HK-2 (cell line): ENCODE data around the gene CLPX.
"Not testable (repeated sequence)": the region's sequence is repeated elsewhere in the genome, so short reads cannot be mapped to it uniquely, and the experiment has no call there.

Source experiments
- DNase-seq: peaks from one replicate; pipeline ENCODE4 v3.0.0-alpha.2; 2018; ENCODE audit not compliant: unreplicated experiment

The CLPX gene

DNA sequence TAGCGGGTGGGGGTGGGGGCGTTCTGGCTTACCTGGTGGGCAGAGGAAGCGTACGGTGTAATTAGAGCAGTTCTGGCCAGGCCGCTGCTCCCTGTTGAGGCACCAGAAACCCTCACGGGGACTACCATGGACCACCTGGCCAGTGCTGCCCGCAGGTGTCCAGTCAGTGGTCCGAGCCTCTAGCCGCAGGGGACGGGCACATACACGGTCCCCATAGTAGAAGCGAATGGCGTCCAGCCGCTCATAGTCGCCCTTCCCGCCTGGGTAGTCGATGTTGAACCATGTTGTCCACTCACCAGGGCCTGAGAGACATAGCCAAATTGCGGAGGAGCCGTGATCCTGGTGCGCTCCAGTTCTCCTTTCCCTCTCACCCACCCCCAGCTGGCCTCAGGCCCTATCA is 21.6 kb upstream of the CLPX start:
- no peak for DNase-seq

- no peak for DNase-seq
Observed at GRCh38 chr15:65204931-65205660, 20.0 kb upstream of the CLPX start.

DNA sequence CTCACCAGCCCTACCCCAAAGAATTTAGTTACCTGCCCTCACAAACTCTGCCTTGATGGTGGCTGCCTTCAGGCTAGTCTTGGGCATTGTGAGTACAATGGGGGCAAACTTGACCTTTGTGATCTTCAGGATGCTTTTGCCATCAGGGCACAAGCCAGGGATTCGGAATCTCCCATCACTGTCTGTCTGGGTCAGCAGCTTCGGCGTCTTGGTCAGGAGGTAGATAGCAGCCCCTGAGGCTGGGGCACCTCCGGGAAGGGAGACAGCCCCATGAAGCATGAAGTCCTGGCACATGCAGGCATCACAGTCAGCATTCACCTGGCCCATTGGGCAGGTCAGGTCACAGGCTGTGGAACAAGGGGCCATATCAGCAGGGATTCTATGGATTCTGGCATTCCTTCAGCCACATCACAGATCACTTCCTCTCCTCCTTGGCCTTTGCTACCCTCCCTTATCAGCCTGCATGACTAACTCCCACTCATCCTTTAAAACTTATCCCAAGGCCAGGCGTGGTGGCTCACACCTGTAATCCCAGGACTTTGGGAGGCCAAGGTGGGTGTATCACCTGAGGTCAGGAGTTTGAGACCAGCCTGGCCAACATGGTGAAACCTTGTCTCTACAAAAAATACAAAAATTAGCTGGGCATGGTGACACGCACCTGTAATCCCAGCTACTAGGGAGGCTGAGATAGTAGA is 19.2 kb upstream of the CLPX start:
- DNase-seq = no peak

- DNase-seq = no peak
Observed at GRCh38 chr15:65201918-65202317, 16.8 kb upstream of the CLPX start.

DNA sequence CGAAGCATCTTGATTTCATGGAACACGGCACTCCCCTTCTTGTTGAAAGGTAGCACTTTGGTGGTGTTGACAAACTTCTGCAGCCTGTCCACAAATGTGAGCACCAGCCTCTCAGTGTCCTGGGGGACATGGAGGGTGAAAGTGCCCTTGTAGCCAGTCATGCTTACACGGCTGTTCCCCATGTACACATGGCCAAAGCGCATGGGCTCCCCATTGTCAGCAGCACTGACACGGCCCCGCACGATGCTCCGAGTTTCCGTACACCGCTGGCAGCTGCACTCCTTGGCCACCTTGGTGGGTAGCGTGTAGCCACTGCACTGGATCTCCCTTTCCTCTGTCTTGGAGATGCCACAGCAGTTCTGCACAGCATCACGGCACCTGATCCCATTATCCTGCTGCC is 13.4 kb upstream of the CLPX start:
- no peak for DNase-seq

- no peak for DNase-seq
Observed at GRCh38 chr15:65197337-65197645, 12.1 kb upstream of the CLPX start.

DNA sequence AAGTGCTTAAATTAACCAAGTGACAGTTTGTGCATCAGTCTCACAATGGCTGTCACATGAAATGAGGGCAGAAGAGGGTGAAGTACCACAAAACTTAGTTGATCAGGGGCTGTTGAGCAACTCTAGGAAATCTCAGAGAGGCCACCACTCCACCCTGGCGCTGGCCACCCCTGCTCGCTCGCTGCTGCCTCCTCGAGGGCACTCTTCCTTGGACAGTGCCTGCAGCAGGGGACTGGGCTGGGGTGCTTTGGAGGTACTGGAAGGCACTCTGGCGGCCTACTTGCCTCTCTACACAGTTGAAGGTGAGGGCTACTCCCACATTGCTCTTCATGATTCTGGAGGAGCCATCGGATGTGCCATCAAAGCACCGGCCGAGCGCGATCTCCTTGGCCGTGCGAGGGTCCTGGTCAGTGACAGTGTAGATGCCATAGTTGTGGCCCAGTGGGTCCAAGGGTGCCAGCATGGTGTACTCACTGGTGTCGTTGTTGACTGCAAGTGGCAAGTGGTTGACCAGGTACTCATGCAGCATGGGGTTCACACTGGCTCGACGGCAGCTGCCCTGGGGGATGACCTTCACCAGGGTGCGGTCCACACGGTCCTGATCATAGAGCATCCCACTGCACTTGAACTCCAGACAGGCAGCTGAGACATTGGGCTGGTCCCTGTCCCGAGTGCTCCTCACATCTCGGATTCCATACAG is 11.6 kb upstream of the CLPX start:
- DNase-seq = no peak

DNA sequence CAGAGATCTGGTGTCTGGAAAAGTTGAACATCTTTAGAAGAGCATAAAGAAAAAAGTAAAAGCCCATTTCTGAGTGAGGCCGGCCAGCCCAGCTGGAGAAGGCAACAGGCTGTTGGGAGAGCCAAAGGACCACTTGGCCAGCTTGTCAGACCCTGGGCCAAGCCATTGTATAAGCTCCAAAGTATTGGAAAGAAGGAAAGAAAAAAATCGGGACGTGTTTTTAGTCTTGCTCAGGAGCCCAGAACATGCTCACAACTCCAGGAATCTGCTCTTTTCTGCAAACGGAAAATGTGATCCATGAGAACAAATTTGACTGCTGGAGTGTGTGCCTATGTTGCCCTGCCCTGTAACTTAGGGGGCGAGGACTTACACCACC is 10.4 kb upstream of the CLPX start:
- no peak for DNase-seq

DNA sequence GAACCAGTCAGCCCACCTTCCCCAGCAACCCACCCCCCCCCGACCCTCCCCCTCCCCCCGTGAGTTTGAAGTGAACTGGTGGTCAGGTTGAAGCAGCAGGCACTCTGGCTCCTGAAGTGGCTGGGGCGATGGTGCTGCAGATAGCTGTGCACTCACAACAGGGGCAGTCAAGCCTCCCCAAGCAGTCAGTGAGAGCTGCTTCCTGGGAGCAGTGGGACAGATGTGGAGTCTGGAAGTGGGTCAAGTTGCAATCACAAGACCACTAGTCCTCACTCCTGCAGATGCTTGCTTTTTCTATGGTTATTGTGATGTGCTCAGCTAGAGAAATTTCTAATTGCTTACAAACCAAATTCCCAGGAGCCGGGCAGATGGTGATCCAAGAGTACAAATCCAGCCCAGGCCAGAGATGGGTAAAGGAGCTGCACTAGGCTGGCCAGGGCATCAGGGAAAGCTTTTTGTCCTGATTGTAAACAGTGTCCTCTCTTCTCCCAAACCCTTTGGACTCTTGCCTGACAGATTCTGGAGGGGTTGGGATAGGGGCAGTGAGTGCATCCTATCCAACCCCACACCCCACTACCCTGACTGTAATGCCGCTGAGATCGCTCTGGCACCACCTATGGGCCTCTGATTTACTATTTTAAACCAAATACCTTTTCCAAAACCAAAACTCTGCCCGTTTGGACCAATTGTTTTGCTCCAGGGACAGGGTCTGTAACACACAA is 9.8 kb upstream of the CLPX start:
- no peak for DNase-seq

- no peak for DNase-seq
Observed at GRCh38 chr15:65192016-65192415, 6.9 kb upstream of the CLPX start.

DNA sequence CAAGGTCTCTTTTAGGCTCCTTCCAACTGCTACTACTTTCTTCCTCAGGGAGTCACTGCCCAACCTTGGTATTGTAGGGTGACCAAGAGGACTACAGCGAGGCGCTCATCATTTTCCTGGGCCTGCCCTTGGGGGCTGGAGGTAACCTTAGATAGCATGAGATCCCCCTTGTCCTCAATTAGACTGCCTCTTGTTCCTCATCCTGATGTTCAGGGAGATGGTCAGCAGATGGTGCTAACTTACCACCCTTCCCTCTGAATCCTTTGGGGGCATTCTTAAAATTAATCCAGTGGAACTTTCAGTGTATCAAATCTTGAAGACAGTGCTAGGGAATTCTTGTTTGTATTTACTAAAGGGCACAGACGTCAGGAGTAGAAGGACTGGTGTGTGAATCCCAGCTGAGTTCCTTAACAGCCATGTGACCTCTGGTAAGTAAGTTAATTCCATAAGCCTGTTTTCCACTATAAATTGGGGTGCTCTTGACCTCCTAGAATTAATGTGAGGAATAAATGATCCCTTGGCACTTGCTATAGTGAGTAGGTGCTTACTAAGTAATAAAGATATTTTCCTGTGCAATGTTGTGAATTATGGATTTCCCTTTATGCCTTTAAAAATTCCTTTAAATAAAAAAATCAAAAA is 4.1 kb upstream of the CLPX start:
- no peak for DNase-seq

DNA sequence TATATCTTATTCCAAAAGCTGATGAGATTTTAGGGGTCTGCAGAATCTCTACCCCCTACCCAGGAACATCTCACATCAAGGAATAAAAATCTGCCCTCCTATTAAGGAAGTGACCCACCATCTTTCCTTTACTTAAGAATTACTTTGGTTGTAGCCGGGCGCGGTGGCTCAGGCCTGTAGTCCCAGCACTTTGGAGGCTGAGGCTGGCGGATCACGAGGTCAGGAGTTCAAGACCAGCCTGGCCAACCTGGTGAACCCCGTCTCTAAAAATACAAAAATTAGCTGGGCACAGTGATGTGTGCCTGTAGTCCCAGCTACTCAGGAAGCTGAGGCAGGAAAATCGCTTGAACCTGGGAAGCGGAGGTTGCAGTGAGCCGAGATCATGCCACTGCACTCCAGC is 3.3 kb upstream of the CLPX start:
- not testable (repeated sequence) for DNase-seq

DNA sequence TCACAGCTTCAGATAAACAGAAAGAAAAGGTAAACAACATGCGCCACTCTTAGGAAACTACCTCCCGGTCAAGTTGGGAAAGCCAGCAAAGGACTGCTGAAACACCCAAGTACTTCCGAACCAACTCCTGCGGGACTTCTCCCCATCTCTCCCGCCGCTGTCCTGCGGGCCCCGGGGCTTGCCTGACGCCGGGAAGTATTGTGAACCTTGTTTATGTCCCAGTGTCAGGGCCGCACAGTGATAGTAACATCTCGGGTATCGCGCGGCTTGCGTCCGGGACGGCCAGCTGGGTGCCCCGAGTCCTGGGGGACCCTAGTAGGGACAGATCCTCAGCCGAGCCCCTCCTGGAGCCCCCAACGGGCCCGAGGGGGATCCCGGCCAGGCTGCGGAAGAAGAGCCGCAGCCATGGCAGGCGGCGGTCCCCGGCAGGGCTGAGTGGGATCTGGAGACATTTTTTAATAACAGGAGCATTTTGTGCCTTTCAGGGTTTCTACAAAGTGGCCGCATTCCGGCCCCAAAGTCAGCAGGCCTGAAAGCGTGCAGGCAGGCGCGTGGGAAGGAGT is 756 bp downstream of the CLPX start:
- DNase-seq = peak; percentile 46

GRCh38 chr15:65183865-65184159 is 1.3 kb downstream of the CLPX start:
- no peak for DNase-seq

DNA sequence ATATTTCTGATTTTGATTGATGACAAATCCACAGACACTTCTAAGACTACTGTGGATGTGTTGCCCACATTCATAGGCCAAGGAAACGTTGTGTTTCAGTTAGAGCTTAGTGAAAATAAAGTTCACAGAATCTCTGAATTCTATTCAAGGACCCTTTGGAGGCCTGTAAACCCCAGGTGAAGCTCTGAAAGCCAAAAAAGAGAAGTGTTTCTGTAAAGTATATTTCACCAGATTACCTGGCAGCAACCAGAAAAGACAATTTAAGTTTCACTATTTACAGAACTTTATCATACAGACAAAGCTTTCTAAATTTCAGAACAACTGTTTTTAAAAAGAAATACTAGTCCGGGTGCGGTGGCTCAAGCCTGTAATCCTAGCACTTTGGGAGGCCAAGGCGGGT is 2.6 kb downstream of the CLPX start:
- DNase-seq = no peak

GRCh38 chr15:65181582-65182353 is 3.4 kb downstream of the CLPX start:
- not testable (repeated sequence) for DNase-seq

- no peak for DNase-seq
Observed at GRCh38 chr15:65180167-65180566, 5.0 kb downstream of the CLPX start.

GRCh38 chr15:65177901-65178300 is 7.2 kb downstream of the CLPX start:
- peak; percentile 14 for DNase-seq

GRCh38 chr15:65176056-65176455 is 9.1 kb downstream of the CLPX start:
- no peak for DNase-seq

DNA sequence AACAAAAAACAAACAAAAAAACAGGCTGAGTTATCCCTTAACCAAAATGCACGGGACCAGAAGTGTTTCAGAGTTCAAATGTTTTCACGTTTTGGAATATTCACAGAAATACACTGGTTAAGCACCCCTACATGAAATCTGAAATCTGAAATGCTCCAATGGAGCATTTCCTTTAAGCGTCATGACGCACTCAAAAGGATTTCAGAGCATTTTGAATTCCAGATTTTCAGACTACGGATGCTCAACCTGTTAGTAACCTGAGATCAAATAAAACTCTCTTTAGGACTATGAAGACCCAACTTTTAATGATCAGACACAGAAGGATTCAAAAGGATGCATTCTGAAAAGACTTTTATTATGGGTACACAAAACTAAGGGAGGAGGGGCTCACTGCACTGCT is 9.6 kb downstream of the CLPX start:
- DNase-seq = no peak

DNA sequence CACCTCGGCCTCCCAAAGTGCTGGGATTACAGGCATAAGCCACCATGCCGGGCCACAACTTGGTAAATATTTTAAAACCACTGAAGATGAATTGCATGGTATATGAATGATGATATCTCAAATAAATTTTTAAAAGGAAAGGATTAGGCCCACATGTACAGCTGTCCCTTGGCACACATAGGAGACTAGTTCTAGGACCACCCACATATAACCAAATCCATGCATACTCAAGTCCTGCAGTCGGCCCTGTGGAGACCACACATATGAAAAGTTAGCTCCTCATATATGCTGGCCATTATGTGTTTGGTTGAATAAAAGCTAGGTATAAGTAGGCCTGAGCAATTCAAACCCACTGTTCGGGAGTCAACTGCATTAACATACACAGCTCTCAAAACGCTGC is 10.6 kb downstream of the CLPX start:
- no peak for DNase-seq
